Parathyroid adenoma (tissue), 2 donors: ENCODE results near the gene ULBP1.
"Not testable (repeated sequence)": the region's sequence is repeated elsewhere in the genome, so short reads cannot be mapped to it uniquely, and the experiment has no call there.

Experiments
- H2AFZ ChIP-seq: fragments of 300-600 bp; sonication (generic); one replicate; pipeline ENCODE4 v1.7.0; 2017; ENCODE audit warnings: antibody characterized with exemption, mild to moderate bottlenecking
- H3K27ac ChIP-seq: fragments of 300-600 bp; sonication (generic); one replicate; pipeline ENCODE4 v1.7.0; 2017
- H3K27me3 ChIP-seq: fragments of 300-600 bp; sonication (generic); one replicate; pipeline ENCODE4 v1.7.0; 2017; ENCODE audit warnings: low read length; ENCODE audit not compliant: control insufficient read depth, insufficient read depth
- H3K36me3 ChIP-seq: fragments of 300-600 bp; sonication (generic); one replicate; pipeline ENCODE4 v1.7.0; 2017; ENCODE audit warnings: low read length; ENCODE audit not compliant: control insufficient read depth, insufficient read depth
- H3K4me1 ChIP-seq: fragments of 300-600 bp; sonication (generic); one replicate; pipeline ENCODE4 v1.7.0; 2017; ENCODE audit warnings: control low read depth
- H3K4me2 ChIP-seq: fragments of 300-600 bp; sonication (generic); one replicate; pipeline ENCODE4 v1.7.0; 2017; ENCODE audit warnings: low read length
- H3K4me3 ChIP-seq: fragments of 300-600 bp; sonication (generic); one replicate; pipeline ENCODE4 v1.7.0; 2017; ENCODE audit warnings: low read depth, low read length
- H3K79me2 ChIP-seq: fragments of 300-600 bp; sonication (generic); one replicate; pipeline ENCODE4 v1.7.0; 2017; ENCODE audit warnings: control low read depth
- H3K9ac ChIP-seq: fragments of 300-600 bp; sonication (generic); one replicate; pipeline ENCODE4 v1.7.0; 2017; ENCODE audit warnings: mild to moderate bottlenecking
- H3K9me3 ChIP-seq: fragments of 300-600 bp; sonication (generic); one replicate; pipeline ENCODE4 v1.7.0; 2017; ENCODE audit warnings: low read length; ENCODE audit not compliant: control insufficient read depth
- CTCF ChIP-seq: fragments of 300-600 bp; sonication (generic); IDR thresholded peaks from one replicate; pipeline ENCODE4 v1.7.0; 2017; ENCODE audit warnings: antibody characterized with exemption, mild to moderate bottlenecking
- donor health status: primary hyperparathyroidism.

ULBP1 gene

DNA sequence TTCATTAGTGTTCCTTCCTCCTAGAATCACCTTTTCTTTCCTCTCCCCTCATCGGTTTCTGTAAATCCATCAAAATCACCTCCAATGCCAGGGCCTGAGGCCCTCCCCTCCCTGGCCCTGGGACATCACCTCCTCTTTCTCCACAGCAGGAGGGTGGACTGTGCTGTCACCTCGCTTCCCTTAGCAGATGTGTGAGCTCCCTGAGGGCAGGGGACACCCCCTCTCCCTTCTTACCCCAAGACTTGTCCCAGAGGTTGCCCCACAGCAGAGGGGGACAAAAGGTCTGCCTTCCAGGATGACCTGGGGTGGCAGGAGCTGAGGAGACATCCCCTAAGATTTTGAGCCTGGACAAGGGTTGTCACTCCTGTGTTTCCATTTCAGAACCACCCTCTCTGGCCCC, 5.9 kb downstream of the ULBP1 start:
- Histone ChIP-seq H3K27me3 (no peaks in the 10 kb centered on the region), H3K27ac (no peak overlapping the region)

DNA sequence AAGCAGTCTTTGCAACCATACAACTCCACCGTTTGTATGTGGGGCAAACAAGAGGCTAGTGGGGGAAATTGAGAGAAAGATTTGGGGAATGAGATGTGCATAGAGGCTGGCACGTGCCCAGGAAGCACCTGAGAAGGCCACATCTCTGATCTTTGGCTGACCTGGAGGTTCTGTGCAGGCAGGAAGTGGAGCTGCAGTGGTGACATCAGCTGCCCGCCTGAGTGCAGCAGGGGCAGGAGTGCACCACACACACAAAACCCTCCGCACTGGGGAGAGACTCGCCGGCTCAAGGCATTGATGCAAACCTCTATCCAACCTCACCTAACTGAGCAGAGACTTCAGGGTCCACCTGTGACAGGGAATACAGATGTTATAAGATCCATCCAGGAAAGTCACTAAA, 10.7 kb downstream of the ULBP1 start:
- H3K9me3 ChIP-seq, H3K79me2 ChIP-seq, H2AFZ ChIP-seq, H3K27ac ChIP-seq, H3K4me3 ChIP-seq, H3K4me1 ChIP-seq, H3K9ac ChIP-seq, H3K4me2 ChIP-seq, H3K36me3 ChIP-seq, H3K27me3 ChIP-seq: not testable (repeated sequence)

More for the DNA sequence above, 5.9 kb downstream of the ULBP1 start:
- Histone ChIP-seq H3K36me3 (no peaks in the 10 kb centered on the region), H3K9ac (no peak overlapping the region), H3K4me3 (no peak overlapping the region), H3K4me1 (no peaks in the 10 kb centered on the region), H3K9me3 (no peaks in the 10 kb centered on the region), H3K4me2 (no peak overlapping the region), H3K79me2 (no peaks in the 10 kb centered on the region), H2AFZ (no peak overlapping the region)
- TF ChIP-seq CTCF: no peak

DNA sequence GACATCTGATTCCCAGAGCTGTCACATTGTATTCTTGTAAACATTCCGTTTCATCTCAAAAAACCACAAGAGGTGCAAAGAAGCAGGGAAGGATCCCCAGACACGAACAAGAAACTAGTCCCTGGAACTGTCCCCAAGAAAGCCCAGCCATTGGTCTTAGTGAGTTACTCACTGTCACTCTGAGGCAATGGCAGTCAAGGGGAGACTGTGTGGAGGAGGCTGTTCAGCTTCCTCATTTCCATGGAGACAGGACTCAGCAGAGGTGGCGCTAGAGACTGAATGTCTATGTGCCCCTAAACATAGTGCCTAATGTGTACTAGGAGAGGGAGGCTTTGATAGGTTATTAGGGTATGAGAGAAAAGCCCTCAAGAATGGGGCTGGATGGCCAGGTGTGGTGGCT, 11.1 kb downstream of the ULBP1 start:
- no peaks in the 10 kb centered on the region for H3K36me3 ChIP-seq
- no peak overlapping the region for H3K9ac ChIP-seq
- H3K4me2 ChIP-seq: no peak overlapping the region
- H3K27me3 ChIP-seq: no peaks in the 10 kb centered on the region
- H3K9me3 ChIP-seq: no peaks in the 10 kb centered on the region
- no peaks in the 10 kb centered on the region for H3K79me2 ChIP-seq
- no peak overlapping the region for H3K4me3 ChIP-seq
- no peaks in the 10 kb centered on the region for H3K4me1 ChIP-seq
- H3K27ac ChIP-seq: no peak overlapping the region
- TF ChIP-seq CTCF: no peak
- no peak overlapping the region for H2AFZ ChIP-seq

GRCh38 chr6:149975400-149975799, 11.7 kb downstream of the ULBP1 start:
- Histone ChIP-seq H2AFZ (no peak overlapping the region), H3K79me2 (no peaks in the 10 kb centered on the region), H3K4me3 (no peak overlapping the region), H3K9me3 (no peaks in the 10 kb centered on the region), H3K27ac (no peak overlapping the region), H3K4me2 (no peak overlapping the region), H3K4me1 (no peaks in the 10 kb centered on the region), H3K9ac (no peak overlapping the region), H3K36me3 (no peaks in the 10 kb centered on the region), H3K27me3 (no peaks in the 10 kb centered on the region)
- no peak for TF ChIP-seq CTCF

DNA sequence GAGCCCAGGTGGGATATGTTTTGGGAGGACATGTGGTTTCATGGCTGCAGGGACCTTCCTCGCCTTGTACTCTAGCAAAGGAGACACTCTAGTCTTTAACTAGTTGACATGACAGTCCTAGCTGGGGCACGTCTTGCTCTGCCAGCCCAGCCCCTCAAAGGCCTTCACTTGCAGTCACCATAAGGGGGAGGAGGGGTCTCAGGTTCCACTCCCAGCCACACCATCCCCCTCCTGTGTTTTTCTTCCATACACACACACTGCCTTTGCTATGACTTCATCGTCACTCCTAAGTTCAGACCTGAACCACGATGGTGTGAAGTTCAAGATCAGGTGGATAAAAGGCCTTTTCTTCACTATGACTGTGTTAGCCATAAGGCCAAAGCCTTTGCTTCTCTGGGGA, 13.5 kb downstream of the ULBP1 start:
- Histone ChIP-seq H3K79me2 (no peaks in the 10 kb centered on the region), H3K4me3 (no peak overlapping the region), H3K27me3 (no peaks in the 10 kb centered on the region), H3K4me2 (no peak overlapping the region), H3K4me1 (no peaks in the 10 kb centered on the region), H3K9ac (no peak overlapping the region), H2AFZ (no peak overlapping the region), H3K36me3 (no peaks in the 10 kb centered on the region), H3K27ac (no peak overlapping the region), H3K9me3 (no peaks in the 10 kb centered on the region)
- no peak for TF ChIP-seq CTCF
